ENCODE measurements around the gene LRRC46. TPM values are rescaled to one million over a fixed set of nuclear protein-coding genes. Genes with fewer than 3 reads are reported as not detected.
A peak's percentile ranks its signal among the peaks of the same experiment; 100 is the strongest.

Gene LRRC46
- total and polyA plus RNA-seq, 9 of the 15 experiments (the other 6 are each of a cell fraction or from before 2014, with no cell fraction given), result 0.39 to 1.4 (median 0.53) TPM; not detected in 1

DNA sequence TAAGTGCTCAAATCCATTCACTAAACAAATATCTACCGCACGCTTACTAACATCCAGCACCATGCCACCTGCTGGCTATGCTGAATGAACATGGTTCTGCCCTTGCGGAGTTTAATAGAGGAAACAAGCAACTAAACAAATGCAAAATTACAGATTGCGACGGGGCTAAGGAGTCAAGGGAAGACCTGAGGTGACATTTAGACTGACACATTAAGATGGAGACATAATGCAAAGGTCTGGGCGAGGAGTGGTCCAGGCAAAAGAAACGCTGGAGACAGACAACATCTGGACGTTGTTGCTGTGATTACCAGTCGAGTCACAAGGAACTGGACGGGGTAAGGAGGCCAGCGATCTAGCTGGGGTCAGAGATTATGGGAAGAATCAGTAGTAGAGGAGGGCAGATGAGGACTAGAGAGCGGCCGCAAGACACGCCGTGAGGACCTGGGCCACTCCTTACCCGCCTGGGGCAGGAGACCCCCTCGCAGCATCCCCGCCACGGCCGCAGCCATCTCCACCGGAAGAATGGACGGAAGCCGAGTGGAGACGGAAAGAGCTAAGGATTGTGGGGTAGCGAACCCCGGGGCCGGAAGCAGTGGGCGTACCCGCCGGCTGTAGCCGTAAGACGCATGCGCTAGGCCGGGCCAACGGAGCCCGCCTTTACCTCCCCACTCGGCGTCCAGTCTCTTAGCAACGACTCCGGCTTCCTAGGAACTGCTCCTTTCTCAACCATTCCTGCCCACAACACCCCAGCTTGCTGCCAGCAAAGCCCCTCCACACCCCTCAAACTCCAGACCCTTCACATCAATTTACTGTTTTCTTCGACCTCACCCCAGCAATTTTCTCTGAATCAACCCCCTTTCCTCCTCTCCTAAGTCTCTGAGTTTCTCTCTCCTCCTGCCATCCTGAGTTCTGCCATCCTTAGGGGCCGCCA lies at the start of gene LRRC46, which contains the start of gene MRPL10 (continued):
- TF ChIP-seq NRF1 (conservative IDR thresholded peaks at IDR 0.05 in 1 of 2, IDR thresholded peaks at IDR 0.05 in 1 of 2) (peak; percentile 94 to 95), CHD2 (IDR thresholded peaks at IDR 0.05; ENCODE audit: low read depth, low read length) (no peak), NFRKB (IDR thresholded peaks at IDR 0.05; ENCODE audit: low read depth) (peak; percentile 68; the same call in 1 of the 2 replicates), SPI1 (IDR thresholded peaks at IDR 0.05; ENCODE audit: borderline replicate concordance, low read depth, low read length) (no peak), MBD1 (CRISPR knock-in tag; IDR thresholded peaks at IDR 0.05) (no peak), TAL1 (IDR thresholded peaks at IDR 0.05) (no peak), RBM22 (IDR thresholded peaks at IDR 0.05; ENCODE audit: low read depth, low read length, poor library complexity, severe bottlenecking) (no peak), PRDM10 (IDR thresholded peaks at IDR 0.05; ENCODE audit: partially characterized antibody) (peak; percentile 29), CREB1 (IDR thresholded peaks at IDR 0.05) (no peak), CREB1 (CRISPR knock-in tag; IDR thresholded peaks at IDR 0.05) (0 out of 2 replicates have a peak, but pooled peaks have one; percentile 50), ATF3 (IDR thresholded peaks at IDR 0.05) (no peak), ATF3 (CRISPR knock-in tag; conservative IDR thresholded peaks at IDR 0.05) (no peak), THRAP3 (IDR thresholded peaks at IDR 0.05; ENCODE audit: borderline replicate concordance) (no peak), NFATC3 (IDR thresholded peaks at IDR 0.05) (no peak), ZNF24 (IDR thresholded peaks at IDR 0.05) (no peak), ETS2 (tag; IDR thresholded peaks at IDR 0.05; ENCODE audit: borderline replicate concordance, poor library complexity, severe bottlenecking) (no peak), ZNF184 (CRISPR knock-in tag; IDR thresholded peaks at IDR 0.05) (no peak), HNRNPH1 (optimal IDR thresholded peaks at IDR 0.05; ENCODE audit: low read depth, low read length) (no peak), ASH1L (IDR thresholded peaks at IDR 0.05; ENCODE audit: borderline replicate concordance, low read depth, partially characterized antibody) (peak; percentile 29), ZNF717 (CRISPR knock-in tag; IDR thresholded peaks at IDR 0.05) (no peak), ZBED1 (IDR thresholded peaks at IDR 0.05) (peak; percentile 75; the same call in 1 of the 2 replicates), KDM4B (IDR thresholded peaks at IDR 0.05; ENCODE audit: borderline replicate concordance in 2 of 2, low read depth in 1 of 2) (no peak; a peak in 1 of 4 replicates), KLF6 (CRISPR knock-in tag; IDR thresholded peaks at IDR 0.05; ENCODE audit: borderline replicate concordance) (no peak), FOXJ2 (tag; IDR thresholded peaks at IDR 0.05) (no peak)
